Osteoblast (primary cell): ENCODE measurements around the gene CBFA2T3. TPM values are rescaled to one million over a fixed set of nuclear protein-coding genes. Genes with fewer than 3 reads are reported as not detected.

Experiments
- DNase-seq: peaks from one replicate; pipeline ENCODE4 v3.0.0; 2011; ENCODE audit warnings: low spot score, mixed read lengths; ENCODE audit not compliant: insufficient read length; ENCODE audit errors: missing footprints
- H2AFZ ChIP-seq: 2 replicates; pipeline ENCODE4 v1.6.0; 2011; ENCODE audit warnings: mild to moderate bottlenecking, low read length
- H3K27ac ChIP-seq: 2 replicates; pipeline ENCODE4 v1.5.1; 2011; ENCODE audit warnings: mild to moderate bottlenecking, low read depth, low read length, moderate library complexity
- H3K27me3 ChIP-seq: 2 replicates; pipeline ENCODE4 v1.6.0; 2012; ENCODE audit warnings: mild to moderate bottlenecking, control low read depth, inconsistent platforms, low read length, moderate library complexity; ENCODE audit not compliant: insufficient read depth
- H3K36me3 ChIP-seq: 2 replicates; pipeline ENCODE4 v1.5.1; 2011; ENCODE audit warnings: mild to moderate bottlenecking, low read length, control low read depth, moderate library complexity; ENCODE audit not compliant: insufficient read depth
- H3K4me1 ChIP-seq: 2 replicates; pipeline ENCODE4 v1.5.1; 2011; ENCODE audit warnings: mild to moderate bottlenecking, low read length, control low read depth, moderate library complexity; ENCODE audit not compliant: insufficient read depth
- H3K4me2 ChIP-seq: 2 replicates; pipeline ENCODE4 v1.6.0; 2011; ENCODE audit warnings: mild to moderate bottlenecking, low read length; ENCODE audit not compliant: insufficient read depth
- H3K4me3 ChIP-seq: fragments of 200-600 bp; sonication (generic); 3 replicates; pipeline ENCODE4 v1.5.1; 2012; ENCODE audit warnings: mild to moderate bottlenecking, low read length, inconsistent platforms; ENCODE audit not compliant: insufficient read depth
- H3K79me2 ChIP-seq: 2 replicates; pipeline ENCODE4 v1.6.0; 2012; ENCODE audit warnings: mild to moderate bottlenecking, low read length, control low read depth, inconsistent platforms; ENCODE audit not compliant: insufficient read depth
- H3K9me3 ChIP-seq: 2 replicates; pipeline ENCODE4 v1.5.1; 2011; ENCODE audit warnings: low read depth, low read length, control low read depth
- H4K20me1 ChIP-seq: 2 replicates; pipeline ENCODE4 v1.6.0; 2012; ENCODE audit warnings: mild to moderate bottlenecking, low read length, control low read depth; ENCODE audit not compliant: insufficient read depth
- CTCF ChIP-seq: IDR thresholded peaks from 2 replicates; pipeline ENCODE4 v1.5.1; 2011; ENCODE audit warnings: mild to moderate bottlenecking, low read depth, low read length, moderate library complexity; ENCODE audit errors: extremely low read depth
- total RNA-seq: library from RNA; depleted of rRNA; stranded (reverse); fragments of >200 nt; gene quantifications from 2 replicates; pipeline ENCODE4 v1.2.3, GENCODE V29; 2012

CBFA2T3 gene
- total RNA-seq, 1 donor: not detected

- no peak overlapping the region for H2AFZ ChIP-seq
- no peak for TF ChIP-seq CTCF
- no peak for DNase-seq
- no peak overlapping the region for H3K27ac ChIP-seq
- no peak overlapping the region for H3K4me3 ChIP-seq
- H3K9me3 ChIP-seq: no peaks in the 10 kb centered on the region
- no peaks in the 10 kb centered on the region for H3K27me3 ChIP-seq
- H3K79me2 ChIP-seq: no peaks in the 10 kb centered on the region
- no peaks in the 10 kb centered on the region for H3K36me3 ChIP-seq
- H4K20me1 ChIP-seq: peaks cover 15% of the 10 kb centered on the region
- H3K4me1 ChIP-seq: peaks cover 6% of the 10 kb centered on the region
- H3K4me2 ChIP-seq: no peak overlapping the region
Measured at GRCh38 chr16:88847654-88848053, 129.4 kb downstream of the CBFA2T3 start.

- Histone ChIP-seq H3K4me1 (peaks cover 6% of the 10 kb centered on the region), H3K4me2 (no peak overlapping the region), H3K27me3 (no peaks in the 10 kb centered on the region), H3K9me3 (no peaks in the 10 kb centered on the region), H3K27ac (no peak overlapping the region), H4K20me1 (peaks cover 15% of the 10 kb centered on the region), H2AFZ (no peak overlapping the region), H3K36me3 (no peaks in the 10 kb centered on the region), H3K4me3 (no peak overlapping the region), H3K79me2 (no peaks in the 10 kb centered on the region)
- DNase-seq: peak; percentile 97
- no peak for TF ChIP-seq CTCF
Measured at GRCh38 chr16:88846088-88846487, 130.9 kb downstream of the CBFA2T3 start.

GRCh38 chr16:88844419-88845036, 132.5 kb downstream of the CBFA2T3 start:
- no peaks in the 10 kb centered on the region for H3K79me2 ChIP-seq
- peaks cover 9% of the 10 kb centered on the region for H3K36me3 ChIP-seq
- H3K27ac ChIP-seq: no peak overlapping the region
- H4K20me1 ChIP-seq: peaks cover 9% of the 10 kb centered on the region
- no peak overlapping the region for H3K4me3 ChIP-seq
- H3K9me3 ChIP-seq: no peaks in the 10 kb centered on the region
- H3K4me1 ChIP-seq: peaks cover 6% of the 10 kb centered on the region
- DNase-seq: no peak
- no peak overlapping the region for H2AFZ ChIP-seq
- no peak overlapping the region for H3K4me2 ChIP-seq
- no peak for TF ChIP-seq CTCF
- no peaks in the 10 kb centered on the region for H3K27me3 ChIP-seq

- no peak for TF ChIP-seq CTCF
- H2AFZ ChIP-seq: no peak overlapping the region
- H3K4me2 ChIP-seq: no peak overlapping the region
- no peak overlapping the region for H3K27ac ChIP-seq
- peaks cover 6% of the 10 kb centered on the region for H3K4me1 ChIP-seq
- no peak overlapping the region for H3K4me3 ChIP-seq
- H3K27me3 ChIP-seq: no peaks in the 10 kb centered on the region
- peaks cover 9% of the 10 kb centered on the region for H4K20me1 ChIP-seq
- peaks cover 13% of the 10 kb centered on the region for H3K36me3 ChIP-seq
- no peak for DNase-seq
- H3K9me3 ChIP-seq: no peaks in the 10 kb centered on the region
- H3K79me2 ChIP-seq: no peaks in the 10 kb centered on the region
Measured at GRCh38 chr16:88843256-88843655, 133.8 kb downstream of the CBFA2T3 start.
